ENCODE measurements around the gene NR4A2. TPM values are rescaled to one million over a fixed set of nuclear protein-coding genes. Genes with fewer than 3 reads are reported as not detected.
"Not testable (repeated sequence)": the region's sequence is repeated elsewhere in the genome, so short reads cannot be mapped to it uniquely, and the experiment has no call there.

The NR4A2 gene
- total RNA-seq, 1 experiment from 2014 or later, result 1.1 TPM

GRCh38 chr2:156294945-156295580, 37.5 kb downstream of the NR4A2 start:
- H3K4me1 ChIP-seq (ENCODE audit: insufficient read depth, low read length, poor library complexity, severe bottlenecking), result no peaks in the 10 kb centered on the region
- H3K27me3 ChIP-seq (replicated peaks; ENCODE audit: insufficient read depth, low read depth, low read length, poor library complexity), result no peaks in the 10 kb centered on the region
- H3K4me3 ChIP-seq (ENCODE audit: low read depth, low read length, poor library complexity, severe bottlenecking), result no peak overlapping the region
- H3K27ac ChIP-seq (ENCODE audit: low read depth, low read length, poor library complexity, severe bottlenecking), result no peak overlapping the region
- DNase-seq (ENCODE audit: low spot score), result no peak
- TF ChIP-seq EZH2 (IDR thresholded peaks at IDR 0.05; ENCODE audit: borderline replicate concordance, low read depth, low read length, poor library complexity, severe bottlenecking) (no peak), CTCF (conservative IDR thresholded peaks at IDR 0.05; ENCODE audit: low read depth, low read length) (no peak)
- ChIA-PET CTCF (no interaction called here), POLR2A (ENCODE audit: low non-redundant PET) (interaction anchor here (0.6 kb wide), 1 partner anchor 17 kb away, joined by 3 read pairs; no protein-coding TSS in a partner anchor)
- BruUV-seq (replicated peaks), result no TSS peak
- intact Hi-C loops (cut with micrococcal nuclease; ENCODE audit: unreplicated experiment), result no loop called here
- H3K9me3 ChIP-seq (ENCODE audit: low read depth, low read length, poor library complexity, severe bottlenecking), result no peaks in the 10 kb centered on the region
- H3K36me3 ChIP-seq (ENCODE audit: insufficient read depth, low read length, poor library complexity, severe bottlenecking), result no peaks in the 10 kb centered on the region

GRCh38 chr2:156293382-156293781, 39.1 kb downstream of the NR4A2 start:
- H3K27ac ChIP-seq (ENCODE audit: low read depth, low read length, poor library complexity, severe bottlenecking); H3K4me3 ChIP-seq (ENCODE audit: low read depth, low read length, poor library complexity, severe bottlenecking); H3K9me3 ChIP-seq (ENCODE audit: low read depth, low read length, poor library complexity, severe bottlenecking); intact Hi-C loops (cut with micrococcal nuclease; ENCODE audit: unreplicated experiment); POLR2A ChIA-PET (ENCODE audit: low non-redundant PET); CTCF ChIA-PET; H3K27me3 ChIP-seq (replicated peaks; ENCODE audit: insufficient read depth, low read depth, low read length, poor library complexity); H3K36me3 ChIP-seq (ENCODE audit: insufficient read depth, low read length, poor library complexity, severe bottlenecking); H3K4me1 ChIP-seq (ENCODE audit: insufficient read depth, low read length, poor library complexity, severe bottlenecking); DNase-seq (ENCODE audit: low spot score); BruUV-seq (replicated peaks): not testable (repeated sequence)

- POLR2A ChIA-PET (ENCODE audit: low non-redundant PET), result no interaction called here
- Histone ChIP-seq H3K27ac (ENCODE audit: low read depth, low read length, poor library complexity, severe bottlenecking) (no peak overlapping the region), H3K4me3 (ENCODE audit: low read depth, low read length, poor library complexity, severe bottlenecking) (no peak overlapping the region), H3K27me3 (replicated peaks; ENCODE audit: insufficient read depth, low read depth, low read length, poor library complexity) (peaks cover 15% of the 10 kb centered on the region), H3K4me1 (ENCODE audit: insufficient read depth, low read length, poor library complexity, severe bottlenecking) (no peaks in the 10 kb centered on the region), H3K9me3 (ENCODE audit: low read depth, low read length, poor library complexity, severe bottlenecking) (no peaks in the 10 kb centered on the region), H3K36me3 (ENCODE audit: insufficient read depth, low read length, poor library complexity, severe bottlenecking) (no peaks in the 10 kb centered on the region)
- TF ChIP-seq CTCF (conservative IDR thresholded peaks at IDR 0.05; ENCODE audit: low read depth, low read length) (no peak), EZH2 (IDR thresholded peaks at IDR 0.05; ENCODE audit: borderline replicate concordance, low read depth, low read length, poor library complexity, severe bottlenecking) (no peak)
- CTCF ChIA-PET, result no interaction called here
- no TSS peak for BruUV-seq (replicated peaks)
- DNase-seq (ENCODE audit: low spot score), result no peak
- intact Hi-C loops (cut with micrococcal nuclease; ENCODE audit: unreplicated experiment), result no loop called here
Measured at GRCh38 chr2:156279446-156280150, 52.9 kb downstream of the NR4A2 start.

Other genes starting within 250 kb of the NR4A2 start
- gene GPD2, start 103.7 kb upstream of the NR4A2 start, total RNA-seq (2021), result 33.9 and 39.4 TPM in 2 replicates